Mucosa of stomach (tissue), 1 donor: ENCODE data around the gene TSPAN18.

ENCODE experiments used
- H3K27me3 ChIP-seq: one replicate; pipeline ENCODE4 v1.7.0; 2013; ENCODE audit warnings: mild to moderate bottlenecking, low read length; ENCODE audit not compliant: control insufficient read depth, insufficient read depth
- H3K36me3 ChIP-seq: one replicate; pipeline ENCODE4 v1.7.0; 2013; ENCODE audit warnings: low read length; ENCODE audit not compliant: control insufficient read depth, insufficient read depth
- H3K4me1 ChIP-seq: one replicate; pipeline ENCODE4 v1.7.0; 2013; ENCODE audit warnings: mild to moderate bottlenecking, low read length; ENCODE audit not compliant: control insufficient read depth, insufficient read depth
- H3K4me3 ChIP-seq: one replicate; pipeline ENCODE4 v1.7.0; 2013; ENCODE audit warnings: low read length
- H3K9ac ChIP-seq: one replicate; pipeline ENCODE4 v1.7.0; 2013; ENCODE audit warnings: mild to moderate bottlenecking, low read length, moderate library complexity
- H3K9me3 ChIP-seq: one replicate; pipeline ENCODE4 v1.7.0; 2013; ENCODE audit warnings: mild to moderate bottlenecking, low read length, moderate library complexity; ENCODE audit not compliant: control insufficient read depth
- donor health status: Pancreatic carcinoma.

TSPAN18 gene

GRCh38 chr11:44876194-44876723, 149.5 kb downstream of the TSPAN18 start:
- Histone ChIP-seq H3K9ac (no peak overlapping the region), H3K36me3 (peaks cover 3% of the 10 kb centered on the region), H3K9me3 (peaks cover 3% of the 10 kb centered on the region), H3K4me3 (no peak overlapping the region), H3K4me1 (peaks cover 8% of the 10 kb centered on the region), H3K27me3 (no peaks in the 10 kb centered on the region)

GRCh38 chr11:44876906-44877305, 150.1 kb downstream of the TSPAN18 start:
- Histone ChIP-seq H3K4me1 (peaks cover 10% of the 10 kb centered on the region), H3K9ac (no peak overlapping the region), H3K27me3 (no peaks in the 10 kb centered on the region), H3K4me3 (no peak overlapping the region), H3K9me3 (no peaks in the 10 kb centered on the region), H3K36me3 (no peaks in the 10 kb centered on the region)

- Histone ChIP-seq H3K36me3 (no peaks in the 10 kb centered on the region), H3K4me3 (no peak overlapping the region), H3K27me3 (no peaks in the 10 kb centered on the region), H3K9ac (no peak overlapping the region), H3K4me1 (peaks cover 20% of the 10 kb centered on the region), H3K9me3 (no peaks in the 10 kb centered on the region)
Observed at GRCh38 chr11:44877571-44878497, 151.1 kb downstream of the TSPAN18 start.

GRCh38 chr11:44878711-44879110, 151.9 kb downstream of the TSPAN18 start:
- Histone ChIP-seq H3K9ac (no peak overlapping the region), H3K36me3 (no peaks in the 10 kb centered on the region), H3K4me1 (peaks cover 28% of the 10 kb centered on the region), H3K9me3 (no peaks in the 10 kb centered on the region), H3K4me3 (no peak overlapping the region), H3K27me3 (no peaks in the 10 kb centered on the region)

GRCh38 chr11:44879432-44879831, 152.7 kb downstream of the TSPAN18 start:
- H3K4me3 ChIP-seq: no peak overlapping the region
- no peaks in the 10 kb centered on the region for H3K36me3 ChIP-seq
- no peak overlapping the region for H3K9ac ChIP-seq
- H3K9me3 ChIP-seq: no peaks in the 10 kb centered on the region
- H3K27me3 ChIP-seq: no peaks in the 10 kb centered on the region
- peaks cover 36% of the 10 kb centered on the region for H3K4me1 ChIP-seq

GRCh38 chr11:44880511-44880910, 153.7 kb downstream of the TSPAN18 start:
- Histone ChIP-seq H3K4me3 (no peak overlapping the region), H3K36me3 (no peaks in the 10 kb centered on the region), H3K4me1 (peaks cover 44% of the 10 kb centered on the region), H3K27me3 (no peaks in the 10 kb centered on the region), H3K9ac (no peak overlapping the region), H3K9me3 (no peaks in the 10 kb centered on the region)

- no peaks in the 10 kb centered on the region for H3K27me3 ChIP-seq
- no peaks in the 10 kb centered on the region for H3K9me3 ChIP-seq
- H3K4me1 ChIP-seq: peaks cover 44% of the 10 kb centered on the region
- no peak overlapping the region for H3K4me3 ChIP-seq
- H3K36me3 ChIP-seq: no peaks in the 10 kb centered on the region
- H3K9ac ChIP-seq: no peak overlapping the region
Observed at GRCh38 chr11:44880953-44881352, 154.2 kb downstream of the TSPAN18 start.

GRCh38 chr11:44883277-44883676, 156.5 kb downstream of the TSPAN18 start:
- no peaks in the 10 kb centered on the region for H3K9me3 ChIP-seq
- H3K27me3 ChIP-seq: no peaks in the 10 kb centered on the region
- H3K9ac ChIP-seq: peak overlapping the region; percentile 8
- H3K4me1 ChIP-seq: peaks cover 48% of the 10 kb centered on the region
- H3K36me3 ChIP-seq: no peaks in the 10 kb centered on the region
- H3K4me3 ChIP-seq: no peak overlapping the region

- H3K9me3 ChIP-seq: no peaks in the 10 kb centered on the region
- H3K4me3 ChIP-seq: no peak overlapping the region
- peaks cover 48% of the 10 kb centered on the region for H3K4me1 ChIP-seq
- H3K27me3 ChIP-seq: no peaks in the 10 kb centered on the region
- H3K36me3 ChIP-seq: no peaks in the 10 kb centered on the region
- H3K9ac ChIP-seq: peak overlapping the region; percentile 8
Observed at GRCh38 chr11:44884056-44884455, 157.3 kb downstream of the TSPAN18 start.

GRCh38 chr11:44885065-44885810, 158.5 kb downstream of the TSPAN18 start:
- Histone ChIP-seq H3K4me3 (no peak overlapping the region), H3K27me3 (no peaks in the 10 kb centered on the region), H3K9me3 (no peaks in the 10 kb centered on the region), H3K36me3 (no peaks in the 10 kb centered on the region), H3K9ac (no peak overlapping the region), H3K4me1 (peaks cover 48% of the 10 kb centered on the region)

- Histone ChIP-seq H3K36me3 (no peaks in the 10 kb centered on the region), H3K9me3 (no peaks in the 10 kb centered on the region), H3K9ac (no peak overlapping the region), H3K4me1 (peaks cover 48% of the 10 kb centered on the region), H3K27me3 (no peaks in the 10 kb centered on the region), H3K4me3 (no peak overlapping the region)
Observed at GRCh38 chr11:44885919-44886789, 159.4 kb downstream of the TSPAN18 start.
